HG03558 (cell line): ENCODE results near the gene ZDHHC3.

Experiments
- ATAC-seq: cut with Tn5 transposase; IDR thresholded peaks from one replicate; pipeline ENCODE4 v1.9.1; 2021; ENCODE audit warnings: moderate number of reproducible peaks; ENCODE audit not compliant: unreplicated experiment; ENCODE audit errors: extremely low read depth

Gene ZDHHC3

GRCh38 chr3:44905446-44906157, 70.4 kb downstream of the ZDHHC3 start:
- ATAC-seq = no peak

- ATAC-seq = no peak
Observed at GRCh38 chr3:44903751-44904150, 72.2 kb downstream of the ZDHHC3 start.

DNA sequence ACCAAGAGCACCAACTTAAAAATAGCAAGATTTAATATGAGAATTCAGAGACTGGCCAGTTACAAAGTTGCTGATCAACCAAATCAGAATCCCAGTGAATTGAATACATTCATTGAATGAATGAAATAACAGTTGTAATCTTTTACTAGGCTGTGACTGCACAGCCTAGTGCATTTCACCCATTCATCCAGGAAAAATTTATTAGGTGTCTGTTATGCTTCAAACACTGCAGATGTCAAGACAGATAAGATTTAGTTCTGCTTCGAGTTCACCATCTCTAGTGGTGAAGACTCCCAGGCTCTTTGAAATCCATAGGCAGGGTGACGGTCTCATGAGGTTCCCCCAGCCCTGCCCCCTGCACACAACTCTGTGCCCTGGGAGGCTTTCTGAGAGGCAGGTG, 72.7 kb downstream of the ZDHHC3 start:
- ATAC-seq = no peak

DNA sequence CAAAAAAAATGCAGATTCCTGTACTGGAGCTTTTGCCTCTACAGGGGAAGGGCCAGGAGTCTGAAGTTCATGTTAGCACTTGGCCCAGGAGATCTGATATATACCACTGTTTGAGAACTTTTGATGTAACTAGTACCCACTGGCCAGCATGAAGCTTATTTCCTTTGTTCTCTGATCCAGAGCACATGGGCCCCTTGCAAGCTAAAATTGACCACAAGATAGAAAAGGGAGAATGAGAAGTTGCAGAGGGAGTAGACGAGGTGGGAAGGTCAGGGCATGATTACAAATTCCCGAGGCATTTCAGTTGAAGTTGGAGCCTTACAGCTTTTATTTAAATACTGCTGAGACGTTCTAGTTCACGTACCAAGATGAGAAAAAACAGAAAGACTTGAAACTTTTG, 73.3 kb downstream of the ZDHHC3 start:
- no peak for ATAC-seq

- ATAC-seq = no peak
Observed at GRCh38 chr3:44899683-44900367, 76.1 kb downstream of the ZDHHC3 start.

- no peak for ATAC-seq
Observed at GRCh38 chr3:44896440-44896839, 79.5 kb downstream of the ZDHHC3 start.

GRCh38 chr3:44894485-44894884, 81.5 kb downstream of the ZDHHC3 start:
- ATAC-seq = no peak

DNA sequence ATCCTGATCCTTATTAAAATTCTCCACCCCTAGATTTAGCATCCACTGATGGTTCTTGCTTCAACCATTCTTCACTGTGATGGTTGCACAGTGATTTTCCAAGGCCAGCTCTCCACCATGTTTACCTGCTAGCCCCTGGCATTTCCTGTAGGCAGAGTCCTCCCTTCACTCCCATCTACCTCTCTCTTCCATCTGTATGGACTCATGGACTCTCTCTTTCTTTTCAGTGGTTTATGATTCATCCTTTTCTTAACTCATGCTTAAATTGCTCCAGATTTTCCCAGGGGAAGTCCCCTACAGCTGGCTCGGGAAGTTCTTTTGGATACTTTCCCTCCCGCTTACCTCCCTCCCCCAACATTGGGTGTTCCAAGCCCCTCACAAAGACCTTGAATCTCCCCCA, 82.9 kb downstream of the ZDHHC3 start:
- no peak for ATAC-seq

- no peak for ATAC-seq
Observed at GRCh38 chr3:44892689-44893088, 83.3 kb downstream of the ZDHHC3 start.

DNA sequence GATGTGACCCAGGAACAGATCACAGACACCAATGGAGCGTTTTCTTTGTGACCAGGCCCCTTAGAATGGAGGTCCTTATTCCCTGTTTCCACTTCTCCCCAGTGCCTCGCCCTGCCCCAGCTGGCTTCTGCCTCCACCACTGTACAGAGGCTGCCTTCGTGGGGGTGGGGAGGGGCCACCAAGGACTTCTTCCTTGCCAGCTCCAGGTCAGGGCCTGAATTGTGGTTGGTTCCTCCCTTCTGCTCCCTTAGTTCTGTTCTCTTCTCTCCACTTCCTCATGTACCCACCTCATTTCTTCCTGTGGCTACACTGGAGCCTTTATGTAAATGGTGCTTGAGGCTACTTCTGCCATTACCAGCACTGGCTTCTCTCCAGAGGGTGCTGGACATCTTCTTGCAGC, 85.1 kb downstream of the ZDHHC3 start:
- ATAC-seq = no peak

GRCh38 chr3:44890258-44890657, 85.7 kb downstream of the ZDHHC3 start:
- ATAC-seq = no peak

GRCh38 chr3:44887101-44887500, 88.9 kb downstream of the ZDHHC3 start:
- ATAC-seq = no peak

DNA sequence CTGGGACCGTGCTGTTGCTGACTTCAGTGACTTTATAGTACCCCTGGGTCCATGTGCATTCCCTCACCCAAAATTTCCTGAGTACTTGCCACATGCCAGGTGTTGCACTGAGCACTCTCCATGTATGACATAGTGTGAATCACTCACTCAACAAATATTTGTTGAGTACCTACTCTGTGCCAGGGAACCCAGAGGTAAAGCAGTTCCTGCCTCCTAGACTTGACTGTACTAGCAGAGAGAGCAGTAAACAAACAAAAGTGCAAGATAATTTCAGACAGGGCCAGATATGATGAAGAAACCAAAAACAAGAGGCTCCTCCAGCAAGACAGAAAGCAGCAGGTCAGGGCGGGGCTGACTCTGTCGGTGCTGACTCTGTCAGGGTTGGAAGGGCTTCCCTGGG, 89.4 kb downstream of the ZDHHC3 start:
- no peak for ATAC-seq

DNA sequence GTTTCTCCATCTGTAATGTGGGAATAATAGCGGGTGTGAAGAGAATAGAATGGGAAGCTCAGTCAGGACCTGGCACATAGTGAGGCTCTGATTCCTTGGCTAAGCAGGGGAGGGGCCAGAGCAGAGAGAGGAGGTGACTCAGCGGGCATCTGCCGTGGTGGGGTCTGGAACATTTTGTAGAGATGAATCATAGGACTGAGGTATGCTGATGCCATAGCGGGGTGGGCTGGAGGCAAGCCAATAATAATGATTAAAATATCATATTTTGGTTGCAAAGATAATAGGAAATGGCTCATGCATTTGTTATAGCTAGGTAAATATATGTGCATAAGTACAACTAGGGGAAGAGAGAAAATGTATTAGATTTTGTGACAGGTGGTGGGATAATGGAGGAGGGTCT, 90.4 kb downstream of the ZDHHC3 start:
- no peak for ATAC-seq

DNA sequence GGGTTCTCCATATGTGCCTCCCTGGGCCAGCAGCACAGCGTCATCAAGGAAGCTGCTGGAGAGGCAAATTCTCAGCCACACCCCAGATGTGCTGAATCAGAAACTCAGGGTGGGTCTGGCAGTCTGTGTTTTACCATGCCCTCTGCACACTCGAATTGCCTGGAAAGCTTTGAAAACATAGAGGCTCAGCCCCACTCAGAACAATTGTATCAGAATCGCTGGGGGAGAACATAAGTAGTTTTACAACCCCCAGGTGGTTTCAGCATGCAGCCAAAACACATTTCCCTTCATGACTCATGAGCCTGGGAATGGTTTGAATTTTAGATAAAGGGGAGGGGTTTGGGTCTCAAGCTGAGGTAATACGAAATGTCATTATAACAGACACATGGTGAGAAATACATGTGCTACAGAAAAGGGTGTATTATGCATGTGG, 92.0 kb downstream of the ZDHHC3 start:
- no peak for ATAC-seq

DNA sequence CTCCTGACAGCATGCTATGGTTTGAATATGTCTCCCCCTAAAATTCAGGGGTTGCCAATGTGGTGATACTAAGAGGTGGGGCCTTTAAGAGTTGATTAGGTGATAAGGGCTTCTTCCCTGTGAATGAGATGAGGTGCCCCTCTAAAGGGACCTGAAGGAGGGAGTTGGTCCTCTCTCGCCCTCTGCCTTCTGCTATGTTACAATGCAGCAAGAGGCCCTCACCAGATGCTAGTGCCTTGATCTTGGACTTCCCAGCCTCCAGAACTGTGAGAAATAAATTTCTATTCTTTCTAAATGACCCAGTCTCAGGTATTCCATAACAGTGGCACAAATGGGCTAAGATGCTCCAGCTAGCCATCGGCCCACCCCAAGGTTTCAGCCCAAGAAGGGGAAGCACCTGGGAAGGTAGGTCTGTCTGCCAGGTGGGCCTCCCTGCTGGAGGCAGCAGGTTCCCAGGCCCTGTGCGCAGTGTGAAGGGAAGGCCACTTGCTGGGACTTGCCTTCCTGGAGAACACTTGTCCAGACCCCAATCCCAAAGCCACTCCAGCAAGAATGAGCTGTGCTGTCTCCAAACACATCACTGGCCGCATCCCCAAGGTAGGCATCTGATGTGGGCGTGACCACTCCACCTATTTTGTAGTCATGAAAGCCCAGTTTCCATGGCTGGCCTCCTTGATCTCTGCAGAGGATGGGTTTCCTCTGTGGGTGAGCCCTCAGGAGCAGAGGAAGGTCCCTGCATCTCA, 92.6 kb downstream of the ZDHHC3 start:
- no peak for ATAC-seq

GRCh38 chr3:44880284-44880683, 95.7 kb downstream of the ZDHHC3 start:
- no peak for ATAC-seq

GRCh38 chr3:44877333-44877732, 98.6 kb downstream of the ZDHHC3 start:
- ATAC-seq = no peak

DNA sequence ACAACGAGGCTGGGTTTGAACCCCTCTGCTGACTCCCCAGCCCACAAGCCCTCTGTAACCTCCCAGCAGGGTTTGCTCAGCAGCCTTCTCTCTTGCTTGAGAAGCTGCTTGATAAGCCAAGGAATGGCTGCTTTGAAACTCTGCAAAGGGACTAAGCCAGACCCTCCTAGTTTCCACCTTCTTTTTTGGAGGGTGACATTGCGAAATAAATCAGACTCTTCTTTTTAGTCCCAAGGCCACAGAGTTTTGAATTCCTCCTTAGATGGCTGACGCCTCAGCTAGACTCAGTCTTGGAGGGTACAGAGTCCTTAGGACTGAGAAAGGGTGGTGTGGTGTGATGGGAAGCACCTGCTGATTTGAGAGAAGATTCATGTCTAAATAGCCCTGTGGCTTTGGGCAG, 100.4 kb downstream of the ZDHHC3 start:
- no peak for ATAC-seq
